ENCODE results near the gene KIF1B.
"Not testable (repeated sequence)": the region's sequence is repeated elsewhere in the genome, so short reads cannot be mapped to it uniquely, and the experiment has no call there.

Gene KIF1B

DNA sequence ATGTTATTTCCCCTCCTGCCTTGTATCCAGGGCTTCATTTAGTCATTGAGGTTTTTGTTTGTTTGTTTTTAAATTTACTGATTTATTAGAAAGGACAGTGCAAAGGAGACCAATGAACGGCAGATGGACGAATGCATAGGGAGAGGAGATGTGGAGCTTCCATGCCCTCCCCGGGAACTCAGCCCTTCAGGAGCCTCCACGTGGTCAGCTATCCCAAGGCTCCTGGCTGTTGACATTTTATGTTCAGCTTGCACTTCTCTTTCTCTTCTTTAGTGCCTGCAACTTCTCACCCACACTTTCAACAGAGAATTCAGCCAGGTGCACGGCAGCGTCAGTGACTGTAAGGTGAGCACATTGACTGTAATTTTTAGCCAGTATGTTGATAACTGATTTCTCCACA, 157.8 kb downstream of the KIF1B start:
- TF ChIP-seq, protein P1, sequence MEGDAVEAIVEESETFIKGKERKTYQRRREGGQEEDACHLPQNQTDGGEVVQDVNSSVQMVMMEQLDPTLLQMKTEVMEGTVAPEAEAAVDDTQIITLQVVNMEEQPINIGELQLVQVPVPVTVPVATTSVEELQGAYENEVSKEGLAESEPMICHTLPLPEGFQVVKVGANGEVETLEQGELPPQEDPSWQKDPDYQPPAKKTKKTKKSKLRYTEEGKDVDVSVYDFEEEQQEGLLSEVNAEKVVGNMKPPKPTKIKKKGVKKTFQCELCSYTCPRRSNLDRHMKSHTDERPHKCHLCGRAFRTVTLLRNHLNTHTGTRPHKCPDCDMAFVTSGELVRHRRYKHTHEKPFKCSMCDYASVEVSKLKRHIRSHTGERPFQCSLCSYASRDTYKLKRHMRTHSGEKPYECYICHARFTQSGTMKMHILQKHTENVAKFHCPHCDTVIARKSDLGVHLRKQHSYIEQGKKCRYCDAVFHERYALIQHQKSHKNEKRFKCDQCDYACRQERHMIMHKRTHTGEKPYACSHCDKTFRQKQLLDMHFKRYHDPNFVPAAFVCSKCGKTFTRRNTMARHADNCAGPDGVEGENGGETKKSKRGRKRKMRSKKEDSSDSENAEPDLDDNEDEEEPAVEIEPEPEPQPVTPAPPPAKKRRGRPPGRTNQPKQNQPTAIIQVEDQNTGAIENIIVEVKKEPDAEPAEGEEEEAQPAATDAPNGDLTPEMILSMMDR (conservative IDR thresholded peaks at IDR 0.05; ENCODE audit: control insufficient read depth, insufficient read depth, low read depth, low read length): no peak
- no peak for DNase-seq (ENCODE audit: low read depth)
- no peak overlapping the region for H3K4me3 ChIP-seq (ENCODE audit: control insufficient read depth, low read depth, low read length)

DNA sequence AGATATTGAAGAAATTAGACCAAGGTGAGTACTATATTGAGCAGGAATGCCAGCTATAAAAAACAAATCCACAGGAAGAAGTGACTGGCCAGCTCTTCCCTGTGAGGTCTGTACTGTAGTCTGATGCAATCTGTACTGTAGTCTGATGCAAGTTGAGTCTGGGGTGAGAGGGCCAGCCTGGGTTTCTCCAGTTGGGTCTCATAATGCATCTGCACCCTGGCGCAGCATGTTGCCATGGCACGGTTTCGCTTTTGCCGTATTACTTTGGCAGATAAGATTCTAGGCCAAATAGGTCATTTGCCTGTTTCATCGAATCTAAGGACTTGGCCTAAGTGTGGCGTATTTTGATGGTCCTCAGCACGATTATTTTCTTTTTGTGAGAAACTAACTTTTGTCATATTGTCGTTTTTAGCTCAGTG, 164.1 kb downstream of the KIF1B start:
- no peak overlapping the region for H3K4me3 ChIP-seq (ENCODE audit: control insufficient read depth, low read depth, low read length)
- TF ChIP-seq, protein P1 (conservative IDR thresholded peaks at IDR 0.05; ENCODE audit: control insufficient read depth, insufficient read depth, low read depth, low read length): no peak
- peak; percentile 6 for DNase-seq (ENCODE audit: low read depth)

DNA sequence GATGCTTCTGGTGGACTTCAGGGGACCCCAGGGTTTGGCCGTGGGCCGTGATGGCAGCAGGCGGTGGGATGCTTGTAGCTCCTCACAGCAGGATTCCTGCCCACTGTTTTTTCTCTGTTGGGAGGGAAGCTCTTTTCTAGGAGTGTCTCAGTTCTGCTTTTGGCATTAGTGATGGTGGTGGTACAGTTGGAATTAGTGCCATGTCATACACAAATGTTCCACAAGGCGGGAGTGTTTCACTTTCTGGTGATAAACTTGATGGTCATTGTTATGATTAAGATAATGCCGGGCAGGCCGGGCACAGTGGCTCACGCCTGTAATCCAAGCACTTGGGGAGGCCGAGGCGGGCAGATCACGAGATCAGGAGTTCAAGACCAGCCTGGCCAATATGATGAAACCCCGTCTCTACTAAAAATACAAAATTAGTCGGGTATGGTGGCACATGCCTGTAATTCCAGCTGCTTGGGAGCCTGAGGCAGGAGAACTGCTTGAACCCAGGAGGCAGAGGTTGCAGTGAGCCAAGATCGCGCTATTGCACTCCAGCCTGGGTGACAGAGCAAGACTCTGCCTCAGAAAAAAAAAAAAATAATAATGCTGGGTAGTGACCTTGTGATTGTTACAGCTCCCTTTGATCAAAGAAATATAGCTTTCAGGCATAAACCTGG, 167.1 kb downstream of the KIF1B start:
- DNase-seq (ENCODE audit: low read depth): peak; percentile 83
- TF ChIP-seq, protein P1 (conservative IDR thresholded peaks at IDR 0.05; ENCODE audit: control insufficient read depth, insufficient read depth, low read depth, low read length): peak; percentile 80
- H3K4me3 ChIP-seq (ENCODE audit: control insufficient read depth, low read depth, low read length): not testable (repeated sequence)

DNA sequence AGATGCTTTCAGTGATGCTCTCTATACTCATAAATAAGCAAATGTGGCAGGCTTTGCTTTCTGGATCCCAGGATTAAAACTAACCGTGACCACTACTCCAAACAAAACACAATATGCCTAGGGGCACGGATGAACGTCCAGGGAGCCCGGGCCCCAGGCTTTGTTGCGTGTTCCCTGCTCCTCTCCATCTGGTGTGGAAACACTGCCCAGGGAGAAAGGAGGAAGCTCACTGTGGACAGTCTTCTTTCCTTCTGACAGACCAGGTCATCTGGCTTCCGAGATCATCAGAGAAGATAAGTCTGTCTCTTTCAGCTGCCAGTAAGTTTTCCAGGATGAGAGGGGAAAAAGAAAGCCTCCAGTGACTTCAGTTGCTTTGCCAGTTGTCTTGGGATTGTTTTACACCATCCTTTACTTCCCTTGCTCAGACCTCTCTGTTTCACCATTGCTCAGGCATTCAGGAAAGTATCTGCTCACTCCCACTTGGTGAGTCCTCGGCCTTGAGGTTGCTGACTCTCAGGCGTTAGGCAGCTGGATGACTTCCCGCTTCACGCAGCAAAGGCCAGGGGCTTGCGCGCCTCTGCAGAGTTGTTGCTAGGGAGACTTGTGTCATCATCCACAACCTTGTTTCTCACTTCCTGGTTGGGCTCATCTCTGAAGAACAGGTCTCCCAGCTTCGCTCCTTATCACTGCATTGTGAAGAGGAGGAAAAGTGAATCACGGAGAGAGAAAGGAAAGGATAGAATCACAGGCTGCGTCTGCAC, 167.9 kb downstream of the KIF1B start:
- no peak overlapping the region for H3K4me3 ChIP-seq (ENCODE audit: control insufficient read depth, low read depth, low read length)
- TF ChIP-seq, protein P1 (conservative IDR thresholded peaks at IDR 0.05; ENCODE audit: control insufficient read depth, insufficient read depth, low read depth, low read length): no peak
- DNase-seq (ENCODE audit: low read depth): peak; percentile 95

DNA sequence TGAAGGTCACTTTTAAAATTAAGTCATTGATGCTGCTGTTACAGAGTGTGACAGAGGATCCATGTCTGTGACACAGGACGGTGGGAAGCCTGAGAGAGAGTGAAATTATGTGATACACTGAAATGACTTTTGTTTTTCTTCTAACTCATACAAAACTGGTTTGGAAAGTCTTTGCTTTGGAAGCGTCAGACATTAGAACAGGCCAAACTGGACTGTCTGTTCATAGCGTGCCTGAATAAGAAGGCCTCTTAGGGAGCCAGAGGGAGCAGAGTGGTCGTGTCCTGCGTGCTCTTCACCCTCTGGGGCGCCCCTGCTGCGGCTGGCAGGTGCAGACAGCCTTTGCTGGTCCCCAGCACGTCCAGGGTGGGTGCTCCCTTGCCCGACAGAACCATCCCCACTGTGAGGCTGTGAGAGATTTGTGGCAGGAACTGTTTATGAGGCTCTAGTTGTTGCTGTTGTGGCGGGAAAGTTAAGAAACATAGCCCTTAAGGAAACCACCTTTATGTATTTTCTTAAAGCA, 168.8 kb downstream of the KIF1B start:
- no peak for DNase-seq (ENCODE audit: low read depth)
- TF ChIP-seq, protein P1 (conservative IDR thresholded peaks at IDR 0.05; ENCODE audit: control insufficient read depth, insufficient read depth, low read depth, low read length): no peak
- no peak overlapping the region for H3K4me3 ChIP-seq (ENCODE audit: control insufficient read depth, low read depth, low read length)

DNA sequence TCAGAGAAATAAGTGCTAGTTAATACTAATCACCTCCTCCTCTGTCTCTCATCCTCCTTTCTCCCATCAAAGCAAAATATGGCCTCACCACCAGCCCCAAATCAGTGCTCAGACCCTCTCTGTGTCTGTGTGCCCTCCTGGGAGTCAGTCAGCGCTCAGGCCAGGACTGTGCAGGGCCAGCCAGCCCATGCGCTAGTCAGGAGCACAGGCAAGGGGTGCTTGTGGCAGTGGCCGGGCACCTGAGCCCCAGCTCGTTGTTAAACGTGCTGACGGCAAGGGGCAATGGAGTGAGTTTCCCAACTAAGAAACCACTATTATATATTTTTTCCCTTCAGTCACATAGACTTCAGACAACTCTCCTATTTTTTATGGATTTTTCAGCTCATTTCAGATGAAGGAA, 169.3 kb downstream of the KIF1B start:
- no peak for DNase-seq (ENCODE audit: low read depth)
- TF ChIP-seq, protein P1 (conservative IDR thresholded peaks at IDR 0.05; ENCODE audit: control insufficient read depth, insufficient read depth, low read depth, low read length): no peak
- H3K4me3 ChIP-seq (ENCODE audit: control insufficient read depth, low read depth, low read length): no peak overlapping the region
